GM18499 (cell line): ENCODE results near the gene CFAP52.
"Not testable (repeated sequence)": the region's sequence is repeated elsewhere in the genome, so short reads cannot be mapped to it uniquely, and the experiment has no call there.

ENCODE experiments used
- ATAC-seq: cut with Tn5 transposase; IDR thresholded peaks from one replicate; pipeline ENCODE4 v1.9.1; 2021; ENCODE audit warnings: moderate number of reproducible peaks; ENCODE audit not compliant: insufficient read depth, unreplicated experiment

The CFAP52 gene

GRCh38 chr17:9568957-9569588 lies 7.4 kb upstream of the CFAP52 start:
- no peak for ATAC-seq

- no peak for ATAC-seq
Observed at GRCh38 chr17:9571201-9571600, 5.2 kb upstream of the CFAP52 start.

- peak; percentile 45 for ATAC-seq
Observed at GRCh38 chr17:9575381-9576101, 901 bp upstream of the CFAP52 start, which contains the start of gene STX8. Gene STX8 (minus strand): TSS chr17:9575820. CDS start chr17:9575808, 12 bp downstream.

DNA sequence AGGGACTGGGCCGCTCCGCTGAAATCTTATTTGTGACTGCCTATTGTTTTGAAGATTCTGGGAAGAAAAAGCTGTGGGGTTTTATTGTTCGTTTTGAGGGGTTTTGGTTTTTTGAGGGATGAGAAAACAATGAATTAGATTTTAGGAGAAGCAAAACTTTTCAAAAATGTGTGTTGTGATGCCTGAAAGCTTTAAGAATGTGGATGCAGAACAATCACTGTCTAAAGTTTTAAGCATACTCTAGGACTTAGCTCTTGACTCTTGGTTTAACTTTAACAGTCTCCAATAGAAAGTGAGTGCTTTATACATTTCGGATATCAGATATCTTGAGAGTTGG lies 899 bp downstream of the CFAP52 start:
- no peak for ATAC-seq

- ATAC-seq: no peak
Observed at GRCh38 chr17:9587969-9588656, 11.7 kb downstream of the CFAP52 start.

- ATAC-seq: no peak
Observed at GRCh38 chr17:9594065-9594464, 17.6 kb downstream of the CFAP52 start.

DNA sequence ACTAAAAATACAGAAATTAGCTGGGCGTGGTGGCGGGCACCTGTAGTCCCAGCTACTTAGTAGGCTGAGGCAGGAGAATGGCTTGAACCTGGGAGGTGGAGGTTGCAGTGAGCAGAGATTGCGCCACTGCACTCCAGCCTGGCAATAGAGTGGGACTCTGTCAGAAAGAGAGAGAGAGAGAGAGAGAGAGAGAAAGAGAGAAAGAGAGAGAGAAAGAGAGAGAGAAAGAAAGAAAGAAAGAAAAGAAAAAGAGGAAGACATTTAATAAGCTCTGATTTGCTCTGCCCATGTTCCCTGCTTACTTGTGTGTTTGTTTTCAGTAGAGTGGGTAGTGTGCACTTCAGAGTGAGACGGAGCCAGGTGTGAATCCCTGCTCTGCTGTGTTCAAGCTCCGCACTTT lies 21.2 kb downstream of the CFAP52 start:
- not testable (repeated sequence) for ATAC-seq

- ATAC-seq: no peak
Observed at GRCh38 chr17:9598661-9599060, 22.2 kb downstream of the CFAP52 start.

- not testable (repeated sequence) for ATAC-seq
Observed at GRCh38 chr17:9604583-9604982, 28.1 kb downstream of the CFAP52 start.

DNA sequence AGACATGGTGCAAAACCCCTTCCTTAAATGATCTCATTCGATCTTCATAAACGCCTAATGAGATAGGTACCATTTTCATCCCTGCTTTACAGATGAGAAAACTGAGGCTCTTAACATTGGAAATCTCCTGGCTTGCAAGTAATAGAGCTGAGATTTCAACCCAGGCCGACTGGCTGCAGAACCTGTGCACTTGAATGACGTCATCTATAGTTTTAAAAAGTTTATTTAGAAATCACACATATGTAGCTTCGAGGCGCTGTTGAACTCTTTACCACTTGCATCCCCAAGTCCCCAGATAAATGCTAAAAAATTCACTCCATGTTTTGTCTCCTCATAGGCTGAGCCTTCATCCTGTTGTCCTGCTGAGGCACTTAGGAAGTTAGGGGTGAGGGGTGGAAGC lies 30.0 kb downstream of the CFAP52 start:
- no peak for ATAC-seq

DNA sequence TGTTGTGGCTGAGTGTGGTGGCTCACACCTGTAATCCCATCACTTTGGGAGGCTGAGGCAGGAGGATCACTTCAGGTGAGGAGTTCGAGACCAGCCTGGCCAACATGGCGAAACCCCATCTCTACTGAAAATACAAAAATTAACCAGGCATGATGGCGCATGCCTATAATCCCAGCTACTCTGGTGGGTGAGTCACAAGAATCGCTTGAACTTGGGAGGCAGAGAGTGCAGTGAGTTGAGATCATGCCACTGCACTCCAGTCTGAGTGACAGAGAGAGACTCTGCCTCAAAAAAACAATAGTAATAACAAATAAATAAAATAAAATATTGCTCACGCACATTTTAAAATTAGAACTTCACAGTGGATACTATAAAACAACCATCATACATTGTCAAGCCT lies 30.6 kb downstream of the CFAP52 start:
- not testable (repeated sequence) for ATAC-seq

GRCh38 chr17:9611557-9611956 lies 35.1 kb downstream of the CFAP52 start:
- no peak for ATAC-seq

DNA sequence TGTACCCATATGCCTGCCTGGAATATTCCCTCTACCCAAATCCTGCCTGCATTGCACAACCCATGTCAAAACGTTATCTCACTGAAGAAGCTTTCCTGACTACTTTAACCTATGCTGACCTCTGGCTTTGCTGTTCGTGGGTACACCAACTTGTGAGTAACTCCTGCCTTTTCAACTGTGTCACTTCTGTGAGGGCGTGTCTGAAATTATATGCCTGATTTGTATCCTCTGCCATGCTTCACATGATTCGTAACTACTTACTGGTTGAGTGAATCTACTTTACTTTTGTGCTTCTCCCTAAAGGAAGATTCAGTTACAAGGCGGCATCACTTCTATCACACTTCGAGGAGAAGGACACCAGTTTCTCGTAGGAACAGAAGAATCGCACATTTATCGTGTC lies 35.6 kb downstream of the CFAP52 start:
- ATAC-seq: no peak

DNA sequence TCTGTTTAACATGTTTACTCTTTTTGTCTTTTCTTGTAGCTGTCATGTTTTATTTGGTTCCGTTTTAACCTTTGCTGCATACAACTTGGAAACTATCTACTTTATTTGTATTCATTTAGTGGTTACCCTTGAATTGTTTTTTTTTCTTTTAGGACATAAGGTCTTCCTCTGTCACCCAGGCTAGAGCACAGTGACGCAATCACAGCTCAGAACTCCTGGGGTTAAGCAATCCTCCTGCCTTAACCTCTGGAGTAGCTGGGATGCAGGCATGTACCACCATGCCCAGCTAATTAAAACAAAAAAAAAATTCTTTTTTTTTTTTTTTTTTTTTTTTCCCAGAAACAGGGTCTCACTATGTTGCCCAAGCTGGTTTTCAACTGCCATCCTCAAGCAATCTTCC lies 39.0 kb downstream of the CFAP52 start:
- ATAC-seq: no peak

- no peak for ATAC-seq
Observed at GRCh38 chr17:9622961-9623360, 46.5 kb downstream of the CFAP52 start.

DNA sequence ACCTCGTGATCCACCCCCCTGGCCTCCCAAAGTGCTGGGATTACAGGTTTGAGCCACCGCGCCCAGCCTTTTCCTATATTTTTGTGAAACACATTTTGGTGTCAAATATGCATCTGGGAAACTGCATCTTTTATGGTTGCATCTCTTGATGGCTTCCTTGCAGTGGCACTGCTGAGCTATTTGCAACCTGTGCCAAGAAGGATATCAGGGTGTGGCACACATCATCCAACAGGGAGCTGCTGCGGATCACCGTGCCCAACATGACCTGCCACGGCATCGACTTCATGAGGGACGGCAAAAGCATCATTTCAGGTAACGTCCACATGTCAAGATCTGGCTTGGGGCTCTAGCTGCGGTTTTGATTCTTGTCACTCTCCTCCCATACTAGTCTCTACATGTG lies 52.1 kb downstream of the CFAP52 start:
- no peak for ATAC-seq

DNA sequence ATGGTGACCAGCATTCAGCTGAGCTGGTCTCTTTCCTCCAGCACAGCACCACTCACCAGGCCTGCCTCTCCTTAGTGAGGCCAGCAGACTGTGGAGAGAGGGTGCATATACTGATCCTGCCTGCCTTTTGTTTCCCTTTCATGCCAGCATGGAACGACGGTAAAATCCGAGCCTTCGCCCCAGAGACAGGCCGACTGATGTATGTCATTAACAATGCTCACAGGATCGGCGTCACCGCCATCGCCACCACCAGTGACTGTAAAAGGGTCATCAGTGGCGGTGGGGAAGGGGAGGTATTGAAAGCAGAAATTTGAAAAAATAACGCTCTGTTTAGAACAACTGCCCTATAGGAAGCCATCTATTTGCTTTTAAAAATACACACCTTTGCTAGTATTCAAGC lies 56.3 kb downstream of the CFAP52 start:
- no peak for ATAC-seq

DNA sequence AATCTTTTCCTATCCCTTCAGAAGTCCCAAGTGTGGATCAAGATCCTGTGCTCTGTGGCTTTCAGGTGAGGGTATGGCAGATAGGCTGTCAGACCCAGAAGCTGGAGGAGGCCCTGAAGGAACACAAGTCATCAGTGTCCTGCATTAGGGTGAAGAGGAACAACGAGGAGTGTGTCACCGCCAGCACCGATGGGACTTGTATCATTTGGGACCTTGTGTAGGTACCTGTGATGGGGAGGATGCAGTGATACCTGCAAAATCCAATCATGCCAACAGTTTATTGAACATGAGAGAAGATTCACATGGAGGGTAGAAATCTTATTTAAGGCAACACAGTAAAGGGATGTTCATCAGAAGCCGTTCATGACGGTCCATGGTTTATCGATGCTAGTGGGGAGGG lies 58.9 kb downstream of the CFAP52 start:
- ATAC-seq: no peak

DNA sequence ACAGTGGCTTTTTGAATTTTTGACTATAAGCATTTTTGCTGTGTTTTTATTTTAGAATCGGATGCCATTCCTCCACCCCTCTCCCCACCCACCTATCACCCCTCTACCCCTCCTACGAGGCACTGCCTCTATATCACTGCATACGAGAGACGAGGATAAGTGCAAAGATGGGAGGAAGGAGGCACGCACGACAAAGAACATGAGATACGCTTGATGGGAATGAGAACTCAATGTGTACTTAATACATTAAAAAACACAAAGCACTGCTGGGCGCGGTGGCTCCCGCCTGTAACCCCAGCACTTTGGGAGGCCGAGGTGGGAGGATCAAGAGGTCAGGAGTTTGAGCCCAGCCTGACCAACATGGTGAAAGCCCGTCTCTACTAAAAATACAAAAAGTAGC lies 60.1 kb downstream of the CFAP52 start:
- no peak for ATAC-seq

GRCh38 chr17:9640388-9640787 lies 63.9 kb downstream of the CFAP52 start:
- not testable (repeated sequence) for ATAC-seq

GRCh38 chr17:9643611-9644010 lies 67.2 kb downstream of the CFAP52 start:
- ATAC-seq: no peak
